Measurements from ENCODE around the gene XPC.

Gene XPC

GRCh38 chr3:14133876-14134275 lies 44.5 kb downstream of the XPC start:
- DNase-seq (ENCODE audit: low read depth), result no peak
- H3K4me3 ChIP-seq (ENCODE audit: low read length), result no peak overlapping the region
- no peak for TF ChIP-seq CTCF (conservative IDR thresholded peaks at IDR 0.05; ENCODE audit: low read depth, low read length)

GRCh38 chr3:14133188-14133800 lies 45.1 kb downstream of the XPC start:
- no peak for DNase-seq (ENCODE audit: low read depth)
- no peak for TF ChIP-seq CTCF (conservative IDR thresholded peaks at IDR 0.05; ENCODE audit: low read depth, low read length)
- no peak overlapping the region for H3K4me3 ChIP-seq (ENCODE audit: low read length)

- DNase-seq (ENCODE audit: low read depth), result no peak
- H3K4me3 ChIP-seq (ENCODE audit: low read length), result no peak overlapping the region
- no peak for TF ChIP-seq CTCF (conservative IDR thresholded peaks at IDR 0.05; ENCODE audit: low read depth, low read length)
These were observed 45.7 kb downstream of the XPC start for GRCh38 chr3:14132689-14133088.

DNA sequence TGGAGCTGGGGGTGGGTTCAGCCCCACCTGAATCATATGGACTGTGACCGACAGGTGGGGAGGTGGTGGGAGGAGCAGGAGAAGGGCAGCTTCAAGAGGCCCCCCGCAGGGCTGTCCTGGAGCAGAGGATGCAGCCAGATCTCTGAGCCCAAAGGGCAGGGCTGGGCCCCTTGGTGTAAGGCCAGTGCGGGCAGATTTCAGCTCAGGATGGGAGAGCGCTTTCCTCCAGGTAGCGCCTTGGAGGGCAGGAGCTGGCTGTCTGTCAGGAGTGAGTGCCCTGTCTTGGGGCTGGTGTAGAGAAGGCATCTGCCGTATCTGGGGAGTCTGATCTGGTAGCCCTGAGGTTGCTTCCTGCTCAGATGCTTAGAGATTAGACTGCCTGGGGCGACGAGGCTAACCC lies 46.3 kb downstream of the XPC start:
- no peak overlapping the region for H3K4me3 ChIP-seq (ENCODE audit: low read length)
- no peak for DNase-seq (ENCODE audit: low read depth)
- no peak for TF ChIP-seq CTCF (conservative IDR thresholded peaks at IDR 0.05; ENCODE audit: low read depth, low read length)

DNA sequence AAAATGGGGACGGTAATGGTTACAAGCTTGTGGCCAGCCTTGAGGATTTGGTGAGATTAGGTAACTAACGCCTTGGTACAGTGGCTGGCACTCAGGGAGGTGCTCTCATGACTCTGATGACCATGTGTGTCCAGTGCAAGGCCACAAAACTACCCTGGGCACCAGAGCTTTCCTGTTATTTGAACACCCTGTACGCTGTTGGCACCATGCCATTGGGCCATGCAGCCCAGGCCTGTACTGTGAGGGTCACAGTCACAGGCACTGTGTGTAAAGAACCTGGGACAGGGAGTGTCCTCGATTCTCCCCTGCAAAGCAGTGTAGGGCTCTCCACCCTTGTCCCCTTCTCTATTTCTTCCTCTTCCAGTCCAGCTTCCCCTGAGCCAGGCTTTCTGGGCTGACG lies 47.3 kb downstream of the XPC start:
- no peak for DNase-seq (ENCODE audit: low read depth)
- H3K4me3 ChIP-seq (ENCODE audit: low read length), result no peak overlapping the region
- TF ChIP-seq CTCF (conservative IDR thresholded peaks at IDR 0.05; ENCODE audit: low read depth, low read length), result no peak

DNA sequence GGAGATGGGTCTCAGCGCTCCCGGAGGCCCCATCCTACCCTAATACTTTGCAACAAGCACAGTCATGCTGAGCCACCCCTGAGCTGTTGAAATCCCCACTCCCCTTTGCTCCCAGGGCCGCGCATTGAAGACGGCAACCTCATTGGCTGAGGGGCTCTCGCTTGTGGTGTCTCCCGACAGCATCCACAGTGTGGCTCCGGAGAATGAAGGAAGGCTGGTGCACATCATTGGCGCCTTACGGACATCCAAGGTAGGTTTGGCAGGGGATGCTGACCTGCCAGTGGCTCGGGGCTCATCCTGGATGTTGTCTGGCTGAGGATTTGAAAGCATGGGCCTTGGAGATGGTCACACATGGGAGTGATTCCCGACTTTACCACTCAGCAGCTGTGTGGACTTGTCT lies 47.7 kb downstream of the XPC start:
- no peak for DNase-seq (ENCODE audit: low read depth)
- no peak overlapping the region for H3K4me3 ChIP-seq (ENCODE audit: low read length)
- no peak for TF ChIP-seq CTCF (conservative IDR thresholded peaks at IDR 0.05; ENCODE audit: low read depth, low read length)

- H3K4me3 ChIP-seq (ENCODE audit: low read length), result no peak overlapping the region
- no peak for TF ChIP-seq CTCF (conservative IDR thresholded peaks at IDR 0.05; ENCODE audit: low read depth, low read length)
- no peak for DNase-seq (ENCODE audit: low read depth)
These were observed 48.2 kb downstream of the XPC start for GRCh38 chr3:14130230-14130629.

All from retinal pigment epithelial cell (primary cell).